GM19099 (cell line): ENCODE results near the gene KLRK1.

Source experiments
- POLR2A ChIP-seq: IDR thresholded peaks from 3 replicates; pipeline ENCODE4 v1.6.1; 2011; ENCODE audit warnings: low read depth; ENCODE audit not compliant: insufficient read length; ENCODE audit errors: extremely low read depth

Gene KLRK1

GRCh38 chr12:10361622-10362021, 28.2 kb downstream of the KLRK1 start:
- TF ChIP-seq POLR2A: no peak

- TF ChIP-seq POLR2A: no peak
Observed at GRCh38 chr12:10361084-10361483, 28.8 kb downstream of the KLRK1 start.

- TF ChIP-seq POLR2A: no peak
Observed at GRCh38 chr12:10358969-10359368, 30.9 kb downstream of the KLRK1 start.

GRCh38 chr12:10358131-10358530, 31.7 kb downstream of the KLRK1 start:
- TF ChIP-seq POLR2A: no peak

GRCh38 chr12:10354502-10354901, 35.3 kb downstream of the KLRK1 start:
- TF ChIP-seq POLR2A: no peak

- no peak for TF ChIP-seq POLR2A
Observed at GRCh38 chr12:10354071-10354470, 35.8 kb downstream of the KLRK1 start.

GRCh38 chr12:10341892-10342509, 47.8 kb downstream of the KLRK1 start:
- TF ChIP-seq POLR2A: no peak

GRCh38 chr12:10339053-10339840, 50.6 kb downstream of the KLRK1 start:
- TF ChIP-seq POLR2A: no peak

- no peak for TF ChIP-seq POLR2A
Observed at GRCh38 chr12:10331642-10332239, 58.1 kb downstream of the KLRK1 start.
